Amygdala (tissue), 56 donors: ENCODE measurements around the gene DHX58.

Source experiments
- DNase-seq, 56 donors: peaks; one replicate each; lab custom pipeline; 2025; lab: John Stamatoyannopoulos, UW

DHX58 gene

DNA sequence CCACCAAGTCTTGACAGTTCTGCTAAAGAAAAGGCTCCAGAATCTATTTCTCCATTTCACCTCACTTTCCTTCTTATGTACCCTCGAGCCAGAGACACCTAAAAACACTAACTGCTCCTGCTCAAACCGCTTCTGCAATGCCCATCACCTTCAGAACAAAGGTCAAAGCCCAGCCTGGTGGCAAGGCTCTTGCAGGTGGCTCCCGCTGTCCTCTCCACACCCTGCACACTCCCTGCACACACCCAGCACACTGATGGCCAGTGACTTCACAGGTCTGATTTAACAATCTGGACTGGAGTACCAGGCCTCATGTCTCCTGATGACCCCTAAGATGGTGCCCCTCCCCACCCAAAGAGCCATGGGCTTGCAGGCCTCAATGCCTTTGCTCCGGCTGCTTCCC lies 52.3 kb downstream of the DHX58 start:
- no peak for DNase-seq

DNA sequence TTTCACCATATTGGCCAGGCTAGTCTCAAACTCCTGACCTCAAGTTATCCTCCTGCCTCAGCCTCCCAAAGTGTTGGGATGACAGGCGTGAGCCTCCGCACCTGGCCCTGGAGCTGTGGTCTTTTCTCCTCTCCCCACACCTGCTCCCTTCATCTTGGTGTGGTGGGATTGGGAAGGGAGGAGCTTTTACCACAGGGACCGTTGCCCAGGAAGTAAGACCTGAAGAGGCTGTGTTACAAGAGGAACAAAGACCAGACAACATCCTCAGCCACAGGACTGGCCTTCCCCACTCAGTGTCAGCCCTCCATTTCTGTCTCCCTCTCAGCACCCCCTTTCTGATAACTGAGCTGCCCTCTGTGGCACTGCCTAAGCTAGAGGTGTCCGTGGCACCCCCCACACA lies 52.7 kb downstream of the DHX58 start:
- no peak for DNase-seq

DNA sequence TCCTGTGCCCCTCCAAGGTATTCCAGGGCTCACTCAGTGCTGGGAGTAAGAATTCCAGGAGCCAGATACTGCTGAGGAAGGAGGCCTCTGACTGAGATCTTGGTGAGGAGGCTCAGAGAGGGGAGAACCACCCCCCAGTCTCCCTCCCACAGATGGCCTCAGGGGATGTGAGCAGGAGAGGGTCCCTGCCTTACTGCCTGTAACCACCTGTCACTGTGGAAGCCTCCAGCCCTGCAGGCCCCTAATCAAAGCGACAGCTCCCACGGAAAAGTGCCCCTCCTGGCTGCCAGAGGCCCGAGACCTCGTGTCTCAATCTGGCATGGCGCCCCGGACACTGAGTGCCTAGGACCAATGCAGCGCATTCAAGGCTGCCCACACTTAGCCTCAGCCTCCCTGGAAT lies 54.5 kb downstream of the DHX58 start:
- no peak for DNase-seq

DNA sequence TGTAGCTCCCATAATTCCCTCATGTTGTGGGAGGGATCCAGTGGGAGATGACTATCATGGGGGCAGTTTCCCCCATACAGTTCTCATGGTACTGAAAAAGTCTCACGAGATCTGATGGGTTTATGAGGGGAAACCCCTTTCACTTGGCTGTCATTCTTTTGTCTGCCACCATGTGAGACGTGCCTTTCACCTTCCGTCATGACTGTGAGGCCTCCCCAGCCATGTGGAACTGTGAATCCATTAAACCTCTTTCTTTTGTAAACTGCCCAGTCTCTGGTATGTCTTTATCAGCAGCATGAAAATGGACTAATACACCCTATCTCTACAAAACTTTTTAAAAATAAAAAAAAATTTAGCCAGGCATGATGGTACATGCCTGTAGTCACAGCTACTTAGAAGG lies 55.9 kb downstream of the DHX58 start:
- DNase-seq: no peak

DNA sequence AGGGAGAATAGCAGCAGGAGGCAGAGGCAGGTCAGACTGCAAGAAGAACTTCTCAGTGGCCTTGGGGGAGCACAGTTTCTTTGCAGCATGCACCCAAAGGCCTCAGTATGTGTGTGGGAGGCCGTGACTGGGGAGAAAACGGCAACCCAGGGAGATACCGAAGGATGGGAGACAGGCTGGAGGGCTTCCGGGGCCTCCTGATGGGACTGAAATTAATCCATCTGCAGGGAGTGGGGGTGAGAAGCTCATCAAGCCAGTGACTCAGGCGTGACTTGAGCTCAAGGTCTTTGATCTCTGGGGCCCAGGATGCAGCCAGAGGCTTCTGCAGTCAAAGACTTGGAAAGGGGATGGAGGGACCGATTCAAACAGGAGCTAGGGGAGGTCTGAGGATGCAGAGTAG lies 57.0 kb downstream of the DHX58 start:
- no peak for DNase-seq

DNA sequence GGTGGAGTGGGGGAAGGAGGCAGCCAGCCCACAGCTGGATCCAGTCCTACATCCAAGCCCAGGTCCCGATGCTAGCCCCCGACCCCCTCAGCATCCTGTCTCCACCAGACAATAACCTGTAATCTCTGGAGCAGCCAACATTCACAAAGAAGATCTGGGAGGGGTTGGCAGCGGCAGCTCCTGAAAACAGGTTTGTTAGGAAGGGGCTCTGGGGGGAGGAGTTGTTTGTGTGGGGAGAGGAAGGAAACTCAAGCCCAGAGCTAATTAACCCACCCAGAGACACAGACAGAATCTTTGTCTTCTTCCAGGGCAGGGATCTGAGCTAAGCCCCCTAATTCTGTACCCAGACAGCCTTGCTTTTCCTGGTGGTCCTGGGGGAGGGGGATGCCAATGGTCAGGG lies 57.5 kb downstream of the DHX58 start:
- no peak for DNase-seq

DNA sequence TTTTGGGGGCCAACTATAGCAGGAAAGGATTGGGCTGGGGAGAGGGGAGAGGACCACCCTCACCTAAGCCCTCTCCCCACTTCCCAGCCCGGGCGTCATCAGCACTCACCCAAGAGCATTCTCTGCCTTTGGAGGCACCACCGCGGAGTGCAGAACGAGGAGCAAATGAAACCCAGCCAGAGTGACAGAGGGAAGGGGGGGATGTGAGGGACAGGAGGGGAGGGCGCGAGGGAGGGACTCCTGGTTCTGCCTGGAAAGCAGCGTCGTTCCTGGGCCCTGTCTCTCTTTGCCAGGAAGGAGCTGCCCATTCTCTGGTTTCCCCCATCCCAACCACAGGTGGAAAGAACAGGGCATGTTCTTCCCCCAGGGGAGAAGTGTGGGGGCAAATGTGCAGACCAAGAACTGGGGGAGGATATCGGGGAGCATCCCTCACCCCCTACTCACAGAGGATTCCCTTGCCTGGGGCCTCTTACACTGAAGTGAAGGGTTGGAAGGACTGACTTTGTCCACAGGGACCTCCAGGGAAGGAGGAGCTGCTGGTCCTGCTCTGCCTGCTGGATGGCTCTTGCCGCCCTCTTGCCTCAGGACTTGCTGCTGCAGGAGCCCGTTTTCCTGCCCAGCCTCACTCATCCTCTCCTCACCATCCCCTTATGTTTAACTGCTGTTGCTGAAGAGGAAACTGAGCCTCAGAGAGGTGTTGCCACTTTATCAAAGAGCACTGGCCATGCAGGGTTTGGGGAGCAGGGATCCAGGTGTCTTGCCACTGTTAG lies 58.6 kb downstream of the DHX58 start:
- no peak for DNase-seq

DNA sequence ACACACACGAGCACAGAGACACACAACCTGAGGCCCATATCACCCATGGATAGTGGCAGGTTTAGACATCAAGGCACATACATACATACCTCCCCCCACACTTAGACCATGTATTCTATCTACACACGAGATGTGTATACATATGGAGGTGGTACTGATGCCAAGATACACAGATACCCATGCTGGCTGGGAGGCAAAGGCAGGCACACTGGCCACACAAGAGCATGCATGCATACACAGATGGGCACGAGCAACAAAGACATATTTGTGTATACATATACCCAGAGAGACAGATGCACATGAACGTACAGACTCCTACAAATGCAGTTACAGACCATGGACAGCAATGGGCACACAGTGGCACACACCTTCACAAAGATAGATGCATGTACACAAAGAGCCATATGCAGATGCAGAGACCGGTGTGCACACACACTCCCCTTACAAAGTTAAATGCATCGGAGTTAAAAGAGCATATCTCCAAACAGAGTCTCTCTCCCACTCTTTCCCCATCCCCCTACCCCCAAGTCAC lies 60.1 kb downstream of the DHX58 start:
- DNase-seq: no peak

DNA sequence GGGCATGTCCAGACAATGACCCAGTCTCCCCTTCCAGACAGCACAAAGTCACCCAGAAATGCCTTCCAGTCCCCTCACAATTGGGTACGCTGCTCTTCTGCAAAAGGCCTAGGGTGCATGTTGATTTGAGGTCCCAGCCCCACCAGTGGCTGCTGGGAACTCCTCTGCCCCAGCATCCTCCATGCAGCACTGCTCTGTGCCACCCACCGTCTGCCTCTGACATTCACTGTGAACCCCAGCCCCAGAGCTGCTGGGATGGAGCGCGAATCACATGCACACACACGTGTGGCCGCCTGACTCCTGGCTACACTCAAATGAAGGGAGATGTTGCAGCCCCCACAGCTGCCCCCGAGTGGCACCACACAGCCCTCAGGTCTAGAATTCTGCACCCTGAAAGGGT lies 60.9 kb downstream of the DHX58 start:
- DNase-seq: no peak
